Stomach (tissue), 4 donors: Measurements from ENCODE around the gene PSMD4.
"Not testable (repeated sequence)": the region's sequence is repeated elsewhere in the genome, so short reads cannot be mapped to it uniquely, and the experiment has no call there.

Source experiments
- CTCF ChIP-seq, 7 experiments: fragments of 450-650 bp in 4 of 7; fragments of 200-600 bp in 3 of 7; sonication (generic) in 3 of 7; IDR thresholded peaks; one replicate each; pipeline ENCODE4 v1.5.1; 2016 to 2019; ENCODE audit warnings: antibody characterized with exemption in 7 of 7, control low read depth in 2 of 7, mild to moderate bottlenecking in 1 of 7
- EP300 ChIP-seq: sonication (generic); formaldehyde crosslinking; IDR thresholded peaks from one replicate; pipeline ENCODE4 v1.6.1; 2017; ENCODE audit warnings: antibody characterized with exemption
- POLR2A ChIP-seq, 4 donors: fragments of 450-650 bp; IDR thresholded peaks; one replicate each; pipeline ENCODE4 v1.6.1; 2016; ENCODE audit warnings: antibody characterized with exemption in 4 of 4, control low read depth in 2 of 4, mild to moderate bottlenecking in 1 of 4, moderate library complexity in 1 of 4
- POLR2AphosphoS5 ChIP-seq, 3 donors: sonication (generic); formaldehyde crosslinking; IDR thresholded peaks; one replicate each; pipeline ENCODE4 v1.6.1; 2016; ENCODE audit warnings: antibody characterized with exemption in 3 of 3

GRCh38 chr1:151275341-151275740 lies 20.8 kb downstream of the PSMD4 start:
- TF ChIP-seq POLR2AphosphoS5 (IDR thresholded peaks at IDR 0.05); CTCF (IDR thresholded peaks at IDR 0.05); POLR2A (IDR thresholded peaks at IDR 0.05); EP300: not testable (repeated sequence)
